Stomach (tissue), 9 donors: ENCODE measurements around the gene SLC20A1. TPM values are rescaled to one million over a fixed set of nuclear protein-coding genes. Genes with fewer than 3 reads are reported as not detected.

ENCODE experiments used
- DNase-seq, 2 donors: peaks; one replicate each; pipeline versions ENCODE4 v3.0.0 to v3.0.0-alpha.2; 2013 to 2019
- H3K27ac ChIP-seq, 5 donors: fragments of 200-600 bp in 4 of 5; sonication (generic) in 4 of 5; one replicate each; pipeline ENCODE4 v1.5.1; 2013 to 2019; ENCODE audit warnings: mild to moderate bottlenecking in 1 of 5, moderate library complexity in 1 of 5
- H3K27me3 ChIP-seq, 3 donors: fragments of 200-600 bp; sonication (generic); one replicate each; pipeline ENCODE4 v1.5.1; 2017 to 2019; ENCODE audit warnings: mixed run types in 1 of 3
- H3K36me3 ChIP-seq, 4 donors: fragments of 200-600 bp; sonication (generic); 1 replicate in 3 of 4; 2 replicates in 1 of 4; pipeline ENCODE4 v1.5.1; 2016 to 2019
- H3K4me1 ChIP-seq, 4 donors: fragments of 200-600 bp; sonication (generic); one replicate each; pipeline ENCODE4 v1.5.1; 2016 to 2019
- H3K4me3 ChIP-seq, 4 donors: fragments of 200-600 bp; sonication (generic) in 3 of 4; one replicate each; pipeline ENCODE4 v1.5.1; 2016 to 2019; ENCODE audit warnings: mild to moderate bottlenecking in 1 of 4
- H3K9me3 ChIP-seq, 4 donors: fragments of 200-600 bp; sonication (generic); one replicate each; pipeline ENCODE4 v1.5.1; 2016 to 2019
- CTCF ChIP-seq, 7 experiments: fragments of 450-650 bp in 4 of 7; fragments of 200-600 bp in 3 of 7; sonication (generic) in 3 of 7; IDR thresholded peaks; one replicate each; pipeline ENCODE4 v1.5.1; 2016 to 2019; ENCODE audit warnings: antibody characterized with exemption in 7 of 7, control low read depth in 2 of 7, mild to moderate bottlenecking in 1 of 7
- EP300 ChIP-seq: sonication (generic); formaldehyde crosslinking; IDR thresholded peaks from one replicate; pipeline ENCODE4 v1.6.1; 2017; ENCODE audit warnings: antibody characterized with exemption
- POLR2A ChIP-seq, 4 donors: fragments of 450-650 bp; IDR thresholded peaks; one replicate each; pipeline ENCODE4 v1.6.1; 2016; ENCODE audit warnings: antibody characterized with exemption in 4 of 4, control low read depth in 2 of 4, mild to moderate bottlenecking in 1 of 4, moderate library complexity in 1 of 4
- POLR2AphosphoS5 ChIP-seq, 3 donors: sonication (generic); formaldehyde crosslinking; IDR thresholded peaks; one replicate each; pipeline ENCODE4 v1.6.1; 2016; ENCODE audit warnings: antibody characterized with exemption in 3 of 3
- WGBS, 5 donors: extraction: QIAGEN DNeasy Blood & Tissue Kit in 3 of 5; methylation state at CpG; one replicate each; pipeline versions ENCODE4 v1.1.5 to v1.1.7; 2013 to 2018; 5-methylcytosine and 5-hydroxymethylcytosine counted together
- intact Hi-C: fragments of 100-400 bp; cut with DNase I; formaldehyde crosslinking; loops from one replicate; pipeline ENCODE4 v1.15.1; 2023; ENCODE audit warnings: low total_unique reads
- polyA plus RNA-seq, 3 donors: library from polyadenylated mRNA; stranded (reverse); fragments of 200-250 nt; gene quantifications; one replicate each; pipeline ENCODE4 v1.2.3, GENCODE V29; 2013
- total RNA-seq, 5 donors: library from RNA; depleted of rRNA; stranded (reverse); fragments of >200 nt; gene quantifications; one replicate each; pipeline versions ENCODE4 v1.1.0 to v1.2.3, GENCODE V29; 2014 to 2016
- donor health status: healthy with polysubstance abuse.
- donor health status: Bipolar disorder and iron deficiency.
- donor health status: healthy.

Gene SLC20A1
- total and polyA plus RNA-seq, 8 donors = 9.0 to 63.8 (median 24.2) TPM

- DNase-seq = no peak
- Histone ChIP-seq H3K4me1 (peaks cover 0 to 12% (median 0%) of the 10 kb centered on the region in 4 donors), H3K27me3 (no peaks in the 10 kb centered on the region), H3K36me3 (peaks cover 0 to 4% (median 2%) of the 10 kb centered on the region in 4 donors), H3K9me3 (no peaks in the 10 kb centered on the region), H3K4me3 (no peak overlapping the region), H3K27ac (no peak overlapping the region)
- WGBS, 5 donors = 73 to 81% (median 78%) methylated on average over 5 of the region's 5 CpGs
- intact Hi-C loops = no loop called here
- TF ChIP-seq CTCF (IDR thresholded peaks at IDR 0.05) = no peak
- no peak for TF ChIP-seq EP300
- no peak for TF ChIP-seq POLR2A (IDR thresholded peaks at IDR 0.05)
These were observed 24.7 kb downstream of the SLC20A1 start for GRCh38 chr2:112670252-112671022.

GRCh38 chr2:112671801-112672200 lies 26.1 kb downstream of the SLC20A1 start:
- Histone ChIP-seq H3K36me3 (no peaks in the 10 kb centered on the region), H3K27me3 (no peaks in the 10 kb centered on the region), H3K4me3 (no peak overlapping the region), H3K9me3 (no peaks in the 10 kb centered on the region), H3K27ac (no peak overlapping the region), H3K4me1 (peaks cover 0 to 12% (median 0%) of the 10 kb centered on the region in 4 donors)
- WGBS, 5 donors = 75 to 94% (median 89%) methylated on average over 2 of the region's 2 CpGs
- no peak for DNase-seq
- no peak for TF ChIP-seq POLR2AphosphoS5 (IDR thresholded peaks at IDR 0.05)
- TF ChIP-seq EP300 = no peak
- no peak for TF ChIP-seq POLR2A (IDR thresholded peaks at IDR 0.05)
- TF ChIP-seq CTCF (IDR thresholded peaks at IDR 0.05) = no peak
- intact Hi-C loops = no loop called here

GRCh38 chr2:112673008-112673407 lies 27.3 kb downstream of the SLC20A1 start:
- whole genome bisulfite sequencing, 5 donors = 94 to 97% (median 97%) methylated on average over 1 of the region's 1 CpG

GRCh38 chr2:112674229-112674628 lies 28.5 kb downstream of the SLC20A1 start:
- TF ChIP-seq POLR2A (IDR thresholded peaks at IDR 0.05) (no peak), POLR2AphosphoS5 (IDR thresholded peaks at IDR 0.05) (peak in 1 of 3 donors; percentile 7)
- WGBS, 5 donors = 63 to 70% (median 68%) methylated on average over 12 of the region's 12 CpGs
- Histone ChIP-seq H3K27ac (peak overlapping the region in 2 of 5 donors; percentile 57), H3K27me3 (no peaks in the 10 kb centered on the region), H3K4me1 (peaks cover 0 to 12% (median 0%) of the 10 kb centered on the region in 4 donors), H3K9me3 (no peaks in the 10 kb centered on the region), H3K36me3 (no peaks in the 10 kb centered on the region), H3K4me3 (no peak overlapping the region)
- DNase-seq = peak; percentile 54 to 57
- intact Hi-C loops = no loop called here

More at GRCh38 chr2:112673008-112673407, 27.3 kb downstream of the SLC20A1 start:
- Histone ChIP-seq H3K9me3 (no peaks in the 10 kb centered on the region), H3K36me3 (no peaks in the 10 kb centered on the region), H3K4me3 (no peak overlapping the region), H3K4me1 (peaks cover 0 to 12% (median 0%) of the 10 kb centered on the region in 4 donors), H3K27me3 (no peaks in the 10 kb centered on the region), H3K27ac (no peak overlapping the region)
- TF ChIP-seq POLR2A (IDR thresholded peaks at IDR 0.05) (no peak), POLR2AphosphoS5 (IDR thresholded peaks at IDR 0.05) (no peak), EP300 (no peak), CTCF (IDR thresholded peaks at IDR 0.05) (no peak)
- intact Hi-C loops = no loop called here
- DNase-seq = no peak

- Histone ChIP-seq H3K27me3 (no peaks in the 10 kb centered on the region), H3K36me3 (no peaks in the 10 kb centered on the region), H3K4me1 (peaks cover 0 to 12% (median 2%) of the 10 kb centered on the region in 4 donors), H3K9me3 (no peaks in the 10 kb centered on the region), H3K27ac (no peak overlapping the region), H3K4me3 (no peak overlapping the region)
- intact Hi-C loops = no loop called here
- TF ChIP-seq POLR2AphosphoS5 (IDR thresholded peaks at IDR 0.05) (no peak), EP300 (no peak), CTCF (IDR thresholded peaks at IDR 0.05) (no peak), POLR2A (IDR thresholded peaks at IDR 0.05) (no peak)
- no peak for DNase-seq
- WGBS, 5 donors = 30 to 54% (median 51%) methylated on average over 3 of the region's 3 CpGs
These were observed 33.7 kb downstream of the SLC20A1 start for GRCh38 chr2:112679484-112679883.
